Astrocyte of the spinal cord (primary cell): ENCODE measurements around the gene MARCHF10.

ENCODE experiments used
- DNase-seq: peaks from one replicate; pipeline ENCODE4 v3.0.0; 2011; ENCODE audit warnings: low read depth, low spot score
- H3K4me3 ChIP-seq: 2 replicates; pipeline ENCODE4 v1.5.1; 2011; ENCODE audit warnings: low read depth, mild to moderate bottlenecking, low read length, moderate library complexity
- CTCF ChIP-seq: IDR thresholded peaks from 2 replicates; pipeline ENCODE4 v1.5.1; 2012; ENCODE audit warnings: low read depth, mild to moderate bottlenecking, low read length, inconsistent platforms
- in situ Hi-C: cut with HindIII; loops from 2 replicates; pipeline ENCODE4 v1.10.0; 2017; ENCODE audit warnings: low sequenced_read_pairs

The MARCHF10 gene

GRCh38 chr17:62756198-62756597 is 51.9 kb downstream of the MARCHF10 start:
- in situ Hi-C loops: no loop called here
- no peak overlapping the region for H3K4me3 ChIP-seq
- no peak for TF ChIP-seq CTCF
- DNase-seq: no peak

GRCh38 chr17:62755141-62755851 is 52.8 kb downstream of the MARCHF10 start:
- no peak overlapping the region for H3K4me3 ChIP-seq
- no peak for DNase-seq
- TF ChIP-seq CTCF: no peak
- in situ Hi-C loops: no loop called here

- no peak overlapping the region for H3K4me3 ChIP-seq
- in situ Hi-C loops: no loop called here
- no peak for TF ChIP-seq CTCF
- no peak for DNase-seq
These were observed 53.5 kb downstream of the MARCHF10 start for GRCh38 chr17:62754631-62755030.

GRCh38 chr17:62753562-62753961 is 54.6 kb downstream of the MARCHF10 start:
- no peak for TF ChIP-seq CTCF
- no peak for DNase-seq
- H3K4me3 ChIP-seq: no peak overlapping the region
- in situ Hi-C loops: no loop called here

GRCh38 chr17:62751060-62751691 is 56.9 kb downstream of the MARCHF10 start:
- no peak for TF ChIP-seq CTCF
- in situ Hi-C loops: no loop called here
- no peak overlapping the region for H3K4me3 ChIP-seq
- no peak for DNase-seq

- TF ChIP-seq CTCF: no peak
- no peak overlapping the region for H3K4me3 ChIP-seq
- in situ Hi-C loops: no loop called here
- DNase-seq: no peak
These were observed 57.5 kb downstream of the MARCHF10 start for GRCh38 chr17:62750631-62751051.
